Measurements from ENCODE around the gene RTN4R. TPM values are rescaled to one million over a fixed set of nuclear protein-coding genes. Genes with fewer than 3 reads are reported as not detected.

Gene RTN4R
- total RNA-seq, 1 experiment from 2014 or later = 9.6 TPM

DNA sequence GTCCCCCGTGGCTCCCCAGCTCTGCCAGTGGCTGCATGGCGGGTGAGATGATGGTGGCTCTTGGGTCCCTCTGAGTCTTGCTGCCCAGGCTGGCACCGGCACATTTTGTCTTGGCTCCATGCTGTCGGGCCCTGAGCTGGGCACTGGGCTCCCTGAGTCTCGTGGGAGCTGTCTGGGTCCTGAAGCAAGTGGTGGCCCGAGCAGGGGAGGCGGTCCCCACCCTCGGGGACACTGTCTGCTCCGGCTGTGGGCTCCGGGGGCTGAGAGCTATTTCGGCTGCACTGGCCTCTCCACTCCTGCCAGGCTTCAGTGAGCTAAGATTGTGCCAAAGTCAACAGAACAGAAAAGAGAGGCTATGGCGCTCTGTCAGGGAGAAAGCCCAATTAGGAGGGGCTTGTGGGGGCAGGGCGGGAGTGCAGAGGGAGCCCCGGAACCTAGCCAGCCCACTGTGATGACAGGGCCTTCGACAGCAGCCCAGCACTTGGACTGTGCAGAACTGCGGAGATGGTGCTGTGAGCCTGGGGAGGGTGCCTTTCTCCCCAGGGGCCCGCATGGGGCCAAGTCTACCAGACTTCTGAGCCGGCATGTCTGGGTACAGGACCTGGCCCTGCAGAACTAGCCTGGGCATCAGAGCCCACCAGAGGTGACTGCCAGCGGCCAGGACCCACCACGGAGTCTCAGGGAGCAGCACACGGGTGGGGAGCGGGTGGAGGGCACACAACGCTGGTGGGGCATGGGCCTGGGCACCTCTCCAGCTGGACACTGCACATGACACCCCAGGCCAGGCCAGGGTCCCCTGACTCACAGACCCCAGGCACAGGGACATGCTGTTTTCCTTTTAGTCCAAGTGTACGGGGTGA, 38.0 kb downstream of the RTN4R start:
- POLR2A ChIA-PET (ENCODE audit: low non-redundant PET) = no interaction called here
- Histone ChIP-seq H3K27ac (ENCODE audit: low read depth, low read length, poor library complexity, severe bottlenecking) (no peak overlapping the region), H3K36me3 (ENCODE audit: insufficient read depth, low read length, poor library complexity, severe bottlenecking) (no peaks in the 10 kb centered on the region), H3K9me3 (ENCODE audit: low read depth, low read length, poor library complexity, severe bottlenecking) (no peaks in the 10 kb centered on the region), H3K4me1 (ENCODE audit: insufficient read depth, low read length, poor library complexity, severe bottlenecking) (no peaks in the 10 kb centered on the region), H3K4me3 (ENCODE audit: low read depth, low read length, poor library complexity, severe bottlenecking) (no peak overlapping the region), H3K27me3 (replicated peaks; ENCODE audit: insufficient read depth, low read depth, low read length, poor library complexity) (no peaks in the 10 kb centered on the region)
- no peak for DNase-seq (ENCODE audit: low spot score)
- no TSS peak for BruUV-seq (replicated peaks)
- TF ChIP-seq, protein P1, sequence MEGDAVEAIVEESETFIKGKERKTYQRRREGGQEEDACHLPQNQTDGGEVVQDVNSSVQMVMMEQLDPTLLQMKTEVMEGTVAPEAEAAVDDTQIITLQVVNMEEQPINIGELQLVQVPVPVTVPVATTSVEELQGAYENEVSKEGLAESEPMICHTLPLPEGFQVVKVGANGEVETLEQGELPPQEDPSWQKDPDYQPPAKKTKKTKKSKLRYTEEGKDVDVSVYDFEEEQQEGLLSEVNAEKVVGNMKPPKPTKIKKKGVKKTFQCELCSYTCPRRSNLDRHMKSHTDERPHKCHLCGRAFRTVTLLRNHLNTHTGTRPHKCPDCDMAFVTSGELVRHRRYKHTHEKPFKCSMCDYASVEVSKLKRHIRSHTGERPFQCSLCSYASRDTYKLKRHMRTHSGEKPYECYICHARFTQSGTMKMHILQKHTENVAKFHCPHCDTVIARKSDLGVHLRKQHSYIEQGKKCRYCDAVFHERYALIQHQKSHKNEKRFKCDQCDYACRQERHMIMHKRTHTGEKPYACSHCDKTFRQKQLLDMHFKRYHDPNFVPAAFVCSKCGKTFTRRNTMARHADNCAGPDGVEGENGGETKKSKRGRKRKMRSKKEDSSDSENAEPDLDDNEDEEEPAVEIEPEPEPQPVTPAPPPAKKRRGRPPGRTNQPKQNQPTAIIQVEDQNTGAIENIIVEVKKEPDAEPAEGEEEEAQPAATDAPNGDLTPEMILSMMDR (conservative IDR thresholded peaks at IDR 0.05; ENCODE audit: low read depth, low read length) = no peak
- TF ChIP-seq EZH2 (IDR thresholded peaks at IDR 0.05; ENCODE audit: borderline replicate concordance, low read depth, low read length, poor library complexity, severe bottlenecking) = no peak
- CTCF ChIA-PET = no interaction called here
- intact Hi-C loops (cut with micrococcal nuclease; ENCODE audit: unreplicated experiment) = no loop called here

DNA sequence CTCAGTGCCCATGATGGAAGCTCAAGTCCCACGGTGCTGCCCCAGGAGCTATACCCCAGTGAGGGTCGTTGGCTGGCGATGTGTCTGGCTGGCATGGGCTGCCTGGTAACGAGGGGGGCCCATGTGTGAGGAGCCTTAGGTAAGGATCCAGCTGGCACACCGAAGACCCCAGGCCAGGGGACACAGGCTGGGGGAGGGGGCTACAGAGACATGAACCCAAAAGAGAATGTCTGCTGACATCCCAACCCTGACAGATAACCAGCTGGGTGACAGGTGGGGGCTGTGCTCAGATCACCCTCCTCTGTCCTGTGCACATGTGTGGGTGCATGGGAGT, 39.2 kb downstream of the RTN4R start:
- Histone ChIP-seq H3K9me3 (ENCODE audit: low read depth, low read length, poor library complexity, severe bottlenecking) (no peaks in the 10 kb centered on the region), H3K4me3 (ENCODE audit: low read depth, low read length, poor library complexity, severe bottlenecking) (no peak overlapping the region), H3K27ac (ENCODE audit: low read depth, low read length, poor library complexity, severe bottlenecking) (no peak overlapping the region), H3K27me3 (replicated peaks; ENCODE audit: insufficient read depth, low read depth, low read length, poor library complexity) (no peaks in the 10 kb centered on the region), H3K36me3 (ENCODE audit: insufficient read depth, low read length, poor library complexity, severe bottlenecking) (no peaks in the 10 kb centered on the region), H3K4me1 (ENCODE audit: insufficient read depth, low read length, poor library complexity, severe bottlenecking) (no peaks in the 10 kb centered on the region)
- CTCF ChIA-PET = no interaction called here
- no peak for DNase-seq (ENCODE audit: low spot score)
- TF ChIP-seq EZH2 (IDR thresholded peaks at IDR 0.05; ENCODE audit: borderline replicate concordance, low read depth, low read length, poor library complexity, severe bottlenecking) = no peak
- TF ChIP-seq, protein P1 (conservative IDR thresholded peaks at IDR 0.05; ENCODE audit: low read depth, low read length) = no peak
- POLR2A ChIA-PET (ENCODE audit: low non-redundant PET) = no interaction called here
- BruUV-seq (replicated peaks) = no TSS peak
- intact Hi-C loops (cut with micrococcal nuclease; ENCODE audit: unreplicated experiment) = no loop called here

DNA sequence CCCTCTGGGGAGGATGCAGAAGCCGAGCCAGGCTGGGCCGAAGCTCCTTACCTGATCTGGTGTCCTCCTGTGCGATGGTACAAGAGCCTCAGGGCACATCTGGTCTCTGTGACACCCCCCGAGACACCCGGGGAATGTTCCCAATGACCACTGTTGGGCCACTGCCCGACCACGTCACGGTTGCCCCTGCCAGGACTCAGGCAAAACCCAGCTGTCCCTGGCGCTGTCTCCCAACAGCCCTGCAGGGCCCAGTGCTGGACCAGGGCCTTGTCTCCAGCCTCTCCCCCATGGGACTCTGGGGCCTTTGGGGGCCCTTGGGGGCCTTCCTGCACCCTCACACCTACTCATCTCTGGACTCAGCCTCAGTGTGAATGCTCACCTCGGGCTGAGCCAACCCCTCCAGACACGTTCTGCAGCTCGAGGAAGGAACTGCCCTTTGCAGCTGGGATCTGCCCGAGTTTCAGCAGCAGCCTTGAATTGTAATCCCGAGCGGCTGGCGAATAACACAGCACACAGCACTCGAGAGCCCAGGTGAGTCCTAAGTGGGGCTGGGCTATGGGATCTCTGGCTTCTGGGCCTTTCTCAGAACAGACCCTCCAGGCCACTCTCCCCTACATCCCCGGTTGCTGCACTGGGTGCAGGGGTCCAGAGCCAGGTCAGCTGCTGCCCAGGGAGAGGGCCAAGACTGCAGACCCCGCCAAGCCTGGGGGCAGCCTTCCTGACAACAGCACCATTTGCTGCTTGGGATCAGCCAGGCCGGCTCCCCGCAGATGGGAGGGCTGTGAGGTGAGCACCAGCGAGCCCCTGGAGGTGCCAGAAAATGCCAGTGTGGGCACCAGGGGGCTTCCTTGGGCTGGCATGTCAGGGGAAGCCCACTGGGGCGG, 39.8 kb downstream of the RTN4R start:
- no peak for DNase-seq (ENCODE audit: low spot score)
- Histone ChIP-seq H3K9me3 (ENCODE audit: low read depth, low read length, poor library complexity, severe bottlenecking) (no peaks in the 10 kb centered on the region), H3K36me3 (ENCODE audit: insufficient read depth, low read length, poor library complexity, severe bottlenecking) (no peaks in the 10 kb centered on the region), H3K4me3 (ENCODE audit: low read depth, low read length, poor library complexity, severe bottlenecking) (no peak overlapping the region), H3K27ac (ENCODE audit: low read depth, low read length, poor library complexity, severe bottlenecking) (no peak overlapping the region), H3K4me1 (ENCODE audit: insufficient read depth, low read length, poor library complexity, severe bottlenecking) (no peaks in the 10 kb centered on the region), H3K27me3 (replicated peaks; ENCODE audit: insufficient read depth, low read depth, low read length, poor library complexity) (no peaks in the 10 kb centered on the region)
- intact Hi-C loops (cut with micrococcal nuclease; ENCODE audit: unreplicated experiment) = no loop called here
- no TSS peak for BruUV-seq (replicated peaks)
- POLR2A ChIA-PET (ENCODE audit: low non-redundant PET) = no interaction called here
- TF ChIP-seq EZH2 (IDR thresholded peaks at IDR 0.05; ENCODE audit: borderline replicate concordance, low read depth, low read length, poor library complexity, severe bottlenecking) = no peak
- TF ChIP-seq, protein P1 (conservative IDR thresholded peaks at IDR 0.05; ENCODE audit: low read depth, low read length) = no peak
- CTCF ChIA-PET = no interaction called here

Measured in A673 (cell line).